Activated CD4-positive, alpha-beta memory T cell treated with anti-CD3 and anti-CD28 coated beads for 36 hours (primary cell): ENCODE data around the gene PPP1R14D. TPM values are rescaled to one million over a fixed set of nuclear protein-coding genes. Genes with fewer than 3 reads are reported as not detected.

ENCODE experiments used
- CTCF ChIA-PET: fragments of 350-600 bp; sonication (Branson Sonifier 250); formaldehyde crosslinking; loops from one replicate; lab custom pipeline; 2021; ENCODE audit warnings: antibody characterized with exemption, inconsistent platforms; lab: Charles Lee
- POLR2A ChIA-PET: fragments of 350-600 bp; sonication (Branson Sonifier 250); formaldehyde crosslinking; loops from one replicate; lab custom pipeline; 2021; ENCODE audit warnings: antibody characterized with exemption; lab: Charles Lee
- DNase-seq: peaks from one replicate; pipeline ENCODE4 v3.0.0-alpha.2; 2020
- H3K27ac Mint-ChIP-seq: one replicate; pipeline ENCODE4 v1.8.0; 2021; ENCODE audit warnings: mixed read lengths
- H3K27me3 Mint-ChIP-seq: one replicate; pipeline ENCODE4 v1.8.0; 2021; ENCODE audit warnings: mixed read lengths
- H3K36me3 Mint-ChIP-seq: one replicate; pipeline ENCODE4 v1.8.0; 2021; ENCODE audit warnings: mixed read lengths
- H3K4me1 Mint-ChIP-seq: one replicate; pipeline ENCODE4 v1.8.0; 2021; ENCODE audit warnings: low read depth, mixed read lengths
- H3K4me3 Mint-ChIP-seq: one replicate; pipeline ENCODE4 v1.8.0; 2021; ENCODE audit warnings: mild to moderate bottlenecking, mixed read lengths
- H3K9me3 Mint-ChIP-seq: one replicate; pipeline ENCODE4 v1.8.0; 2021; ENCODE audit warnings: mixed read lengths
- intact Hi-C: fragments of 100-400 bp; cut with micrococcal nuclease; formaldehyde crosslinking; loops from one replicate; pipeline ENCODE4 v1.15.1; 2023
- total RNA-seq, 2 experiments: library from RNA; stranded (reverse); gene quantifications; one replicate each; pipeline ENCODE4 v1.2.3, GENCODE V29; 2021

The PPP1R14D gene
- total RNA-seq, 2 experiments from 2014 or later: not detected

- POLR2A ChIA-PET: no interaction called here
- intact Hi-C loops: no loop called here
- Mint-ChIP-seq H3K9me3 (no peaks in the 10 kb centered on the region), H3K27me3 (no peaks in the 10 kb centered on the region), H3K36me3 (no peaks in the 10 kb centered on the region), H3K4me3 (no peak overlapping the region), H3K27ac (no peak overlapping the region), H3K4me1 (no peaks in the 10 kb centered on the region)
- no peak for DNase-seq
- CTCF ChIA-PET: no interaction called here
Measured at GRCh38 chr15:40836020-40836419, 7.5 kb upstream of the PPP1R14D start.

GRCh38 chr15:40832903-40833302 is 4.4 kb upstream of the PPP1R14D start:
- intact Hi-C loops: no loop called here
- ChIA-PET CTCF (interaction anchor here (0.6 to 0.7 kb wide), 2 partner anchors 21 to 258 kb away, joined by 3 read pairs; no protein-coding TSS in a partner anchor), POLR2A (no interaction called here)
- Mint-ChIP-seq H3K9me3 (no peaks in the 10 kb centered on the region), H3K27me3 (no peaks in the 10 kb centered on the region), H3K4me1 (no peaks in the 10 kb centered on the region), H3K4me3 (no peak overlapping the region), H3K27ac (no peak overlapping the region), H3K36me3 (no peaks in the 10 kb centered on the region)
- DNase-seq: no peak

- H3K27me3 Mint-ChIP-seq: no peaks in the 10 kb centered on the region
- H3K9me3 Mint-ChIP-seq: no peaks in the 10 kb centered on the region
- no peak for DNase-seq
- no peaks in the 10 kb centered on the region for H3K36me3 Mint-ChIP-seq
- no peaks in the 10 kb centered on the region for H3K4me1 Mint-ChIP-seq
- H3K27ac Mint-ChIP-seq: no peak overlapping the region
- no peak overlapping the region for H3K4me3 Mint-ChIP-seq
- CTCF ChIA-PET: no interaction called here
- intact Hi-C loops: no loop called here
- POLR2A ChIA-PET: no interaction called here
Measured at GRCh38 chr15:40831861-40832260, 3.4 kb upstream of the PPP1R14D start.

- intact Hi-C loops: no loop called here
- CTCF ChIA-PET: interaction anchor here (1.4 kb wide), 1 partner anchor 28 kb away, joined by 7 read pairs; no protein-coding TSS in a partner anchor
- Mint-ChIP-seq H3K27ac (no peak overlapping the region), H3K4me1 (no peaks in the 10 kb centered on the region), H3K36me3 (no peaks in the 10 kb centered on the region), H3K9me3 (no peaks in the 10 kb centered on the region), H3K27me3 (no peaks in the 10 kb centered on the region), H3K4me3 (no peak overlapping the region)
- POLR2A ChIA-PET: no interaction called here
- no peak for DNase-seq
Measured at GRCh38 chr15:40830884-40831283, 2.4 kb upstream of the PPP1R14D start.

- Mint-ChIP-seq H3K27me3 (no peaks in the 10 kb centered on the region), H3K36me3 (no peaks in the 10 kb centered on the region), H3K4me1 (no peaks in the 10 kb centered on the region), H3K9me3 (no peaks in the 10 kb centered on the region), H3K27ac (no peak overlapping the region), H3K4me3 (no peak overlapping the region)
- DNase-seq: no peak
- intact Hi-C loops: no loop called here
- CTCF ChIA-PET: interaction anchor here (2.1 kb wide), 1 partner anchor 29 kb away, joined by 7 read pairs; no protein-coding TSS in a partner anchor
- POLR2A ChIA-PET: no interaction called here
Measured at GRCh38 chr15:40829115-40829514, 607 bp upstream of the PPP1R14D start.

- no peak overlapping the region for H3K4me3 Mint-ChIP-seq
- ChIA-PET POLR2A (interaction anchor here (0.5 kb wide), 1 partner anchor 9 kb away, joined by 3 read pairs; no protein-coding TSS in a partner anchor), CTCF (no interaction called here)
- intact Hi-C loops: no loop called here
- H3K9me3 Mint-ChIP-seq: no peaks in the 10 kb centered on the region
- peaks cover 4% of the 10 kb centered on the region for H3K27me3 Mint-ChIP-seq
- no peak overlapping the region for H3K27ac Mint-ChIP-seq
- H3K36me3 Mint-ChIP-seq: no peaks in the 10 kb centered on the region
- H3K4me1 Mint-ChIP-seq: no peaks in the 10 kb centered on the region
- no peak for DNase-seq
Measured at GRCh38 chr15:40826423-40827075, 2.0 kb downstream of the PPP1R14D start.

- H3K9me3 Mint-ChIP-seq: no peaks in the 10 kb centered on the region
- peaks cover 4% of the 10 kb centered on the region for H3K27me3 Mint-ChIP-seq
- no peak for DNase-seq
- H3K27ac Mint-ChIP-seq: no peak overlapping the region
- ChIA-PET CTCF (no interaction called here), POLR2A (no interaction called here)
- intact Hi-C loops: no loop called here
- no peaks in the 10 kb centered on the region for H3K4me1 Mint-ChIP-seq
- no peak overlapping the region for H3K4me3 Mint-ChIP-seq
- no peaks in the 10 kb centered on the region for H3K36me3 Mint-ChIP-seq
Measured at GRCh38 chr15:40825661-40826422, 2.7 kb downstream of the PPP1R14D start.

- Mint-ChIP-seq H3K27ac (no peak overlapping the region), H3K4me3 (no peak overlapping the region), H3K27me3 (peaks cover 4% of the 10 kb centered on the region), H3K36me3 (no peaks in the 10 kb centered on the region), H3K4me1 (no peaks in the 10 kb centered on the region), H3K9me3 (no peaks in the 10 kb centered on the region)
- ChIA-PET CTCF (interaction anchor here (1.3 kb wide), 1 partner anchor 34 kb away, joined by 4 read pairs; no protein-coding TSS in a partner anchor), POLR2A (no interaction called here)
- intact Hi-C loops: no loop called here
- no peak for DNase-seq
Measured at GRCh38 chr15:40823572-40824343, 4.8 kb downstream of the PPP1R14D start.

- CTCF ChIA-PET: interaction anchor here (0.7 kb wide), 1 partner anchor 483 kb away, joined by 3 read pairs; no protein-coding TSS in a partner anchor
- intact Hi-C loops: no loop called here
- Mint-ChIP-seq H3K4me3 (no peak overlapping the region), H3K27me3 (peaks cover 4% of the 10 kb centered on the region), H3K9me3 (no peaks in the 10 kb centered on the region), H3K4me1 (no peaks in the 10 kb centered on the region), H3K27ac (no peak overlapping the region), H3K36me3 (no peaks in the 10 kb centered on the region)
- POLR2A ChIA-PET: no interaction called here
- no peak for DNase-seq
Measured at GRCh38 chr15:40821195-40821594, 7.3 kb downstream of the PPP1R14D start.

- intact Hi-C loops: no loop called here
- Mint-ChIP-seq H3K27me3 (peaks cover 3% of the 10 kb centered on the region), H3K27ac (no peak overlapping the region), H3K36me3 (peaks cover 7% of the 10 kb centered on the region), H3K4me1 (no peaks in the 10 kb centered on the region), H3K4me3 (no peak overlapping the region), H3K9me3 (no peaks in the 10 kb centered on the region)
- ChIA-PET CTCF (no interaction called here), POLR2A (no interaction called here)
- no peak for DNase-seq
Measured at GRCh38 chr15:40819048-40819447, 9.5 kb downstream of the PPP1R14D start.

GRCh38 chr15:40815042-40815698 is 13.3 kb downstream of the PPP1R14D start:
- H3K27me3 Mint-ChIP-seq: no peaks in the 10 kb centered on the region

More at GRCh38 chr15:40815042-40815698, 13.3 kb downstream of the PPP1R14D start:
- Mint-ChIP-seq H3K27ac (no peak overlapping the region), H3K9me3 (no peaks in the 10 kb centered on the region), H3K4me1 (no peaks in the 10 kb centered on the region), H3K4me3 (no peak overlapping the region), H3K36me3 (peaks cover 20% of the 10 kb centered on the region)
- no peak for DNase-seq
- POLR2A ChIA-PET: no interaction called here
- CTCF ChIA-PET: interaction anchor here (0.7 to 3.7 kb wide), 4 partner anchors 33 to 44 kb away, joined by 3 to 12 read pairs (median 4); no protein-coding TSS in a partner anchor
- intact Hi-C loops: no loop called here
